H1 (cell line): ENCODE measurements around the gene PNISR. TPM values are rescaled to one million over a fixed set of nuclear protein-coding genes. Genes with fewer than 3 reads are reported as not detected.

Source experiments
- JUND ChIP-seq: IDR thresholded peaks from 2 replicates; pipeline ENCODE4 v1.6.1; 2011; ENCODE audit warnings: mild to moderate bottlenecking, improper control_type of control experiment, low read length
- RAD21 ChIP-seq, 2 experiments: IDR thresholded peaks in 1 of 2; conservative IDR thresholded peaks in 1 of 2; 2 replicates each; pipeline ENCODE4 v1.6.1; 2011; ENCODE audit warnings: low read depth in 2 of 2, low read length in 2 of 2, improper control_type of control experiment in 1 of 2, inconsistent platforms in 1 of 2, mild to moderate bottlenecking in 1 of 2, moderate library complexity in 1 of 2
- ZNF274 ChIP-seq: IDR thresholded peaks from 2 replicates; pipeline ENCODE4 v1.7.0; 2012; ENCODE audit warnings: low read length, borderline replicate concordance; ENCODE audit errors: extremely low read depth
- polyA plus RNA-seq, 7 experiments: library from polyadenylated mRNA; depleted of rRNA in 3 of 7; stranded (reverse) in 5 of 7; unstranded in 2 of 7; fragments of >200 nt in 5 of 7; fragments of 200-250 nt in 2 of 7; gene quantifications; 1 replicate in 5 of 7; 2 replicates in 1 of 7; 4 replicates in 1 of 7; pipeline versions ENCODE4 v1.2.1 to v1.2.3, GENCODE V29; 2011 to 2013; ENCODE audit warnings: missing spikeins in 2 of 7, mixed read lengths in 2 of 7
- total RNA-seq: library from RNA; stranded (reverse); fragmentation: NEBNext Ultra II Directional; extraction: Animal tissue kit (Norgen Biotek cat#: 25700); gene quantifications from 2 replicates; pipeline ENCODE4 v1.2.1, GENCODE V29; 2021
- TF ChIP-seq, protein P1 (sequence below), 3 experiments: IDR thresholded peaks; 1 replicate in 2 of 3; 2 replicates in 1 of 3; pipeline versions ENCODE4 v1.5.1 to v1.6.1; 2011; ENCODE audit warnings: low read length in 3 of 3, mild to moderate bottlenecking in 3 of 3, inconsistent platforms in 2 of 3, low read depth in 1 of 3, moderate library complexity in 1 of 3; ENCODE audit not compliant: insufficient read depth in 1 of 3; ENCODE audit errors: control extremely low read depth in 1 of 3
- TF ChIP-seq, protein P2 (sequence below): fragments of 300-600 bp; sonication (generic); IDR thresholded peaks from 2 replicates; pipeline ENCODE4 v1.7.1; 2012; ENCODE audit warnings: low read length, moderate library complexity, mild to moderate bottlenecking, inconsistent platforms; ENCODE audit not compliant: insufficient replicate concordance

The PNISR gene
- total and polyA plus RNA-seq, 2 of the 8 experiments (the other 6 are each of a cell fraction or from before 2014, with no cell fraction given), result 41.1 to 134 TPM

DNA sequence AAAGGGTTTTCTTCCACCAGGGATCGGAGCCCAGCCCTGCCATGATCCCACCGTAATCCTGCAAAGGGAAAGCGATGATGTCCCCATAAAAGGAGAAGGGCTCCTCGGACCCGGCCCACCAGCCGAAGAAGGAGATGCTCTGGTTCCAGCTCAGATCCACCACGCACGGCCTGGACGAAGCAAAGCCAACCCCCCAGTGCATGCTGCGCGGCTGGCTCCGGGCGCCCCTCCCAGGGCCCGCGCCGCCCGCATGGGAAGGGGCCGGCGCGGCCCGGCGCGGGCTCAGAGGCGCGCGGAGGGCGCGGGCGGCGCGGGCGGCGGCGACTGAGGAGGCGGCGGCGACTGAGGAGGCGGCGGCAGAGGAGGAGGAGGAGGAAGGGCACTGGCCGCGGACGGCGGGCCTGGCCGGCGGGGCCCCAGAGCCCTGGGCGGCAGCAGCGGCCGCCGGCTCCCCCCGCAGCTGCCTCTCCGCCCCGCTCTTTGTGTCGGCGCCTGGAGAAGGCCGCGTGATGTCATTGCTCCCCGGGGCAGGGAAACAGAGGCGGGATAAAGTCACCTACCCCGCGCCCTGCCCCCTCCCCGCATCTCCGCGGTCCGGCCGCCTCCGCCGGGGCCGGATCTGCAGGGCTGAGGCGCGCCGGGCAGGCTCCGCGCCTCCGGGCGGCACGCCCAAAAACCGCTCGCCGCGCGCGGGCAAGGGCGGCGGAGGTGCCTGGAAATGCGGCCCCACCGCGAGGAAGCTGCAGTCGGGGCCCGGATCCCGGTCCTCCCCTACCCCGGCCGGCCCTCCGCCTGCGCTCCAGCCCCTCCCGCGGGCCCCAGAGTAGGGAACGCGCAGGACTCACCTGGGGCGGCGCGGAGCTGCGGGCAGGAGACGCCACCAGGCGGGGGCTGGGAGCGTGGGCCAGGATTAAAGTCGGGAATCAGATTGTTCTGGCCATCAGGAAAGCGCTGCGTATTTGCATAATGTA is 75.7 kb downstream of the PNISR start, which contains the start of gene FAXC (continued):
- TF ChIP-seq, protein P1, sequence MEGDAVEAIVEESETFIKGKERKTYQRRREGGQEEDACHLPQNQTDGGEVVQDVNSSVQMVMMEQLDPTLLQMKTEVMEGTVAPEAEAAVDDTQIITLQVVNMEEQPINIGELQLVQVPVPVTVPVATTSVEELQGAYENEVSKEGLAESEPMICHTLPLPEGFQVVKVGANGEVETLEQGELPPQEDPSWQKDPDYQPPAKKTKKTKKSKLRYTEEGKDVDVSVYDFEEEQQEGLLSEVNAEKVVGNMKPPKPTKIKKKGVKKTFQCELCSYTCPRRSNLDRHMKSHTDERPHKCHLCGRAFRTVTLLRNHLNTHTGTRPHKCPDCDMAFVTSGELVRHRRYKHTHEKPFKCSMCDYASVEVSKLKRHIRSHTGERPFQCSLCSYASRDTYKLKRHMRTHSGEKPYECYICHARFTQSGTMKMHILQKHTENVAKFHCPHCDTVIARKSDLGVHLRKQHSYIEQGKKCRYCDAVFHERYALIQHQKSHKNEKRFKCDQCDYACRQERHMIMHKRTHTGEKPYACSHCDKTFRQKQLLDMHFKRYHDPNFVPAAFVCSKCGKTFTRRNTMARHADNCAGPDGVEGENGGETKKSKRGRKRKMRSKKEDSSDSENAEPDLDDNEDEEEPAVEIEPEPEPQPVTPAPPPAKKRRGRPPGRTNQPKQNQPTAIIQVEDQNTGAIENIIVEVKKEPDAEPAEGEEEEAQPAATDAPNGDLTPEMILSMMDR (IDR thresholded peaks at IDR 0.05; ENCODE audit: control extremely low read depth in 1 of 3, insufficient read depth in 1 of 3, low read depth in 1 of 3, low read length in 3 of 3), result peak; percentile 31 to 45 (median 35)
- TF ChIP-seq, protein P2, sequence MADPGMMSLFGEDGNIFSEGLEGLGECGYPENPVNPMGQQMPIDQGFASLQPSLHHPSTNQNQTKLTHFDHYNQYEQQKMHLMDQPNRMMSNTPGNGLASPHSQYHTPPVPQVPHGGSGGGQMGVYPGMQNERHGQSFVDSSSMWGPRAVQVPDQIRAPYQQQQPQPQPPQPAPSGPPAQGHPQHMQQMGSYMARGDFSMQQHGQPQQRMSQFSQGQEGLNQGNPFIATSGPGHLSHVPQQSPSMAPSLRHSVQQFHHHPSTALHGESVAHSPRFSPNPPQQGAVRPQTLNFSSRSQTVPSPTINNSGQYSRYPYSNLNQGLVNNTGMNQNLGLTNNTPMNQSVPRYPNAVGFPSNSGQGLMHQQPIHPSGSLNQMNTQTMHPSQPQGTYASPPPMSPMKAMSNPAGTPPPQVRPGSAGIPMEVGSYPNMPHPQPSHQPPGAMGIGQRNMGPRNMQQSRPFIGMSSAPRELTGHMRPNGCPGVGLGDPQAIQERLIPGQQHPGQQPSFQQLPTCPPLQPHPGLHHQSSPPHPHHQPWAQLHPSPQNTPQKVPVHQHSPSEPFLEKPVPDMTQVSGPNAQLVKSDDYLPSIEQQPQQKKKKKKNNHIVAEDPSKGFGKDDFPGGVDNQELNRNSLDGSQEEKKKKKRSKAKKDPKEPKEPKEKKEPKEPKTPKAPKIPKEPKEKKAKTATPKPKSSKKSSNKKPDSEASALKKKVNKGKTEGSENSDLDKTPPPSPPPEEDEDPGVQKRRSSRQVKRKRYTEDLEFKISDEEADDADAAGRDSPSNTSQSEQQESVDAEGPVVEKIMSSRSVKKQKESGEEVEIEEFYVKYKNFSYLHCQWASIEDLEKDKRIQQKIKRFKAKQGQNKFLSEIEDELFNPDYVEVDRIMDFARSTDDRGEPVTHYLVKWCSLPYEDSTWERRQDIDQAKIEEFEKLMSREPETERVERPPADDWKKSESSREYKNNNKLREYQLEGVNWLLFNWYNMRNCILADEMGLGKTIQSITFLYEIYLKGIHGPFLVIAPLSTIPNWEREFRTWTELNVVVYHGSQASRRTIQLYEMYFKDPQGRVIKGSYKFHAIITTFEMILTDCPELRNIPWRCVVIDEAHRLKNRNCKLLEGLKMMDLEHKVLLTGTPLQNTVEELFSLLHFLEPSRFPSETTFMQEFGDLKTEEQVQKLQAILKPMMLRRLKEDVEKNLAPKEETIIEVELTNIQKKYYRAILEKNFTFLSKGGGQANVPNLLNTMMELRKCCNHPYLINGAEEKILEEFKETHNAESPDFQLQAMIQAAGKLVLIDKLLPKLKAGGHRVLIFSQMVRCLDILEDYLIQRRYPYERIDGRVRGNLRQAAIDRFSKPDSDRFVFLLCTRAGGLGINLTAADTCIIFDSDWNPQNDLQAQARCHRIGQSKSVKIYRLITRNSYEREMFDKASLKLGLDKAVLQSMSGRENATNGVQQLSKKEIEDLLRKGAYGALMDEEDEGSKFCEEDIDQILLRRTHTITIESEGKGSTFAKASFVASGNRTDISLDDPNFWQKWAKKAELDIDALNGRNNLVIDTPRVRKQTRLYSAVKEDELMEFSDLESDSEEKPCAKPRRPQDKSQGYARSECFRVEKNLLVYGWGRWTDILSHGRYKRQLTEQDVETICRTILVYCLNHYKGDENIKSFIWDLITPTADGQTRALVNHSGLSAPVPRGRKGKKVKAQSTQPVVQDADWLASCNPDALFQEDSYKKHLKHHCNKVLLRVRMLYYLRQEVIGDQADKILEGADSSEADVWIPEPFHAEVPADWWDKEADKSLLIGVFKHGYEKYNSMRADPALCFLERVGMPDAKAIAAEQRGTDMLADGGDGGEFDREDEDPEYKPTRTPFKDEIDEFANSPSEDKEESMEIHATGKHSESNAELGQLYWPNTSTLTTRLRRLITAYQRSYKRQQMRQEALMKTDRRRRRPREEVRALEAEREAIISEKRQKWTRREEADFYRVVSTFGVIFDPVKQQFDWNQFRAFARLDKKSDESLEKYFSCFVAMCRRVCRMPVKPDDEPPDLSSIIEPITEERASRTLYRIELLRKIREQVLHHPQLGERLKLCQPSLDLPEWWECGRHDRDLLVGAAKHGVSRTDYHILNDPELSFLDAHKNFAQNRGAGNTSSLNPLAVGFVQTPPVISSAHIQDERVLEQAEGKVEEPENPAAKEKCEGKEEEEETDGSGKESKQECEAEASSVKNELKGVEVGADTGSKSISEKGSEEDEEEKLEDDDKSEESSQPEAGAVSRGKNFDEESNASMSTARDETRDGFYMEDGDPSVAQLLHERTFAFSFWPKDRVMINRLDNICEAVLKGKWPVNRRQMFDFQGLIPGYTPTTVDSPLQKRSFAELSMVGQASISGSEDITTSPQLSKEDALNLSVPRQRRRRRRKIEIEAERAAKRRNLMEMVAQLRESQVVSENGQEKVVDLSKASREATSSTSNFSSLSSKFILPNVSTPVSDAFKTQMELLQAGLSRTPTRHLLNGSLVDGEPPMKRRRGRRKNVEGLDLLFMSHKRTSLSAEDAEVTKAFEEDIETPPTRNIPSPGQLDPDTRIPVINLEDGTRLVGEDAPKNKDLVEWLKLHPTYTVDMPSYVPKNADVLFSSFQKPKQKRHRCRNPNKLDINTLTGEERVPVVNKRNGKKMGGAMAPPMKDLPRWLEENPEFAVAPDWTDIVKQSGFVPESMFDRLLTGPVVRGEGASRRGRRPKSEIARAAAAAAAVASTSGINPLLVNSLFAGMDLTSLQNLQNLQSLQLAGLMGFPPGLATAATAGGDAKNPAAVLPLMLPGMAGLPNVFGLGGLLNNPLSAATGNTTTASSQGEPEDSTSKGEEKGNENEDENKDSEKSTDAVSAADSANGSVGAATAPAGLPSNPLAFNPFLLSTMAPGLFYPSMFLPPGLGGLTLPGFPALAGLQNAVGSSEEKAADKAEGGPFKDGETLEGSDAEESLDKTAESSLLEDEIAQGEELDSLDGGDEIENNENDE, result no peak
- TF ChIP-seq JUND, result no peak
- TF ChIP-seq ZNF274, result no peak
- TF ChIP-seq RAD21 (IDR thresholded peaks at IDR 0.05 in 1 of 2, conservative IDR thresholded peaks at IDR 0.05 in 1 of 2; ENCODE audit: low read depth in 2 of 2, low read length in 2 of 2), result peak; percentile 36 to 47; a peak in 2 of 4 replicates
